HS-27A (cell line): Measurements from ENCODE around the gene LRBA.

ENCODE experiments used
- DNase-seq: peaks from one replicate; pipeline ENCODE4 v3.0.0-alpha.2; 2012; ENCODE audit warnings: low read depth, missing footprints

LRBA gene

DNA sequence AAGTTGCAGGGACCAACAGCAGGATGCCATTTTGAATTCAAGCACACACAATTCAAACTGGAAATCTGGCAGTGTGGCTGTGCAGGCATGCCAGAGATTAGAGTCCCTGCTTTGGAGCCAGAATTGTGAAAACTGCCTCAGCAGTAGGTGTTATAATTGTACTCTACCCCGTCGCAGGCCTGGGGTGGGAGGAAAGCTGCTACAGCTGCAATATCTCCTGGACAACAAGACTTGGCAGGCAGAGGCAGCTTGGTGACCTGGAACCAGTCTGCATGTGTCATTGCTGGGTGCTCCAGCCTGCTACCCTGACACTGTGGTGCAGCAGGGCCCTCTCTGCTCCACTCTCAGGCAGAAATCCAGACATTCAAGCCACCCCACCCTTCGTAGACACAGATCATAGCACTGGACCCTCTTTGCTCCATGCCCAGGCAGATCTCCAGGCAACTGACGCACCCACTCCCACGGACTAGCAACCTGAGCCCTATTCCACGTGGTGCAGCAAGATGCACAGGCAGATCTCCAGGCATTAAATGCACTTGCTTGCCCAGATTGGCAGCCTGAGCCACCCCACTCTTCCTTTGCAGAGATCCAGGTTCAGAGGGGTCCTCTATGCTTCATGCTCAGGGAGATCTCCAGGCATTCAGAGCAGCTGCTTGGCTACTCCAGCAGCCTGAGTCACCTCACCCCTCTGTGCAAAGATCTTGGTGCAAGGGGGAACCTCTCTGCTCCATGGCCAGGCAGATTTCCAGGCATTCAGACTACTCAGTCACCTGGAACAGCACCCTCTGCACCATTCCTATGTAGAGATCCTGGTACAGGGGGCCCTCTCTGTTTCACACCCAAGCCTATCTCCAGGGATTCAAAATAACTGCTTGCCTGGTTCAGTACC is 140.5 kb downstream of the LRBA start:
- no peak for DNase-seq

DNA sequence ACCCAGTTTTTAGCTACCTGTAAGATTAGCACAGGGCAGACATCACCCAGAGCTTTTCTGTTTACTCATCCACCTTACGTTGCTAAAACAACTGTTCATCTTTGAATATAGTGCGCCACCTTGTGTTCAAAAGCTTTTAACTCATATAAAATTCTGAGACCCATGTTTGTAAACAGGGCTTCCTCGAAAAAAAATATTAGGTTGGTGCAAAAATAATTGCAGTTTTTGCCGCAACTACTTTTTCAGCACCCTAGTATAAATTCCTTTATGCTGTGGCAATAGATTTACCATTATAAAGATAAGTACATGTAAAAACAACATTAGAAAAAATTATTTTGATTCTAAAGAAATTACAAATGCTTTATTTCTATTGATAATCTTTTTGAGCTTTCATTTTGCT is 147.9 kb downstream of the LRBA start:
- peak; percentile 34 for DNase-seq

DNA sequence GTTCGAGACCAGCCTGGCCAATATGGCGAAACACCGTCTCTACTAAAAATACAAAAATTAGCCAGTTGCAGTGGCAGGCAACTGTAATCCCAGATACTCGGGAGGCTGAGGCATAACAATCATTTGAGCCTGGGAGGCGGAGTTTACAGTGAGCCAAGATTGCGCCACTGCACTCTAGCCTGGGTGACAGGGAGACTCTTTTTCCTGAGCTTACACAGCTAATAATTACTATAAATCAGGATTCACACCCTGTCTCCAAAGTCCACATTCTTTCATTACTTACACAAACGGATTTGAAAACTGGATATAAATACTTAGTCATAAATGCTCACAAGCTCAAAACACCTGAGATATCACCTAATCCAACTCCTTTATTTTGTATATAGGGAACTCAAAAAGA is 151.6 kb downstream of the LRBA start:
- DNase-seq: no peak

DNA sequence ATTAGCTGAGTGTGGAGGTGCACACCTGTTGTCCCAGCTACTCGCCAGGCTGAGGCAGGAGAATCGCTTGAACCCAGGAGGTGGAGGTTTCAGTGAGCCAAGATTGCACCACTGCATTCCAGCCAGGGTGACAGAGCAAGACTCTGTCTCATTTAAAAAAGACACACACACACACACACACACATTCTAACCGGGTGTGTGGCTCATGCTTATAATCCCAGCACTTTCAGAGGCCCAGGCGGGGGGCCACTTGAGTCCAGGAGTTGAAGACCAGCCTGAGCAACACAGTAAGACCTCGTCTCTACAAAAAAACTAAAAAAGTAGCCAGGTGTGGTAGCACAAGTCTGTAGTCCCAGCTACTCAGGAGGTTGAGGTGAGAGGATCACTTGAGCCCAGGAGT is 152.3 kb downstream of the LRBA start:
- no peak for DNase-seq

DNA sequence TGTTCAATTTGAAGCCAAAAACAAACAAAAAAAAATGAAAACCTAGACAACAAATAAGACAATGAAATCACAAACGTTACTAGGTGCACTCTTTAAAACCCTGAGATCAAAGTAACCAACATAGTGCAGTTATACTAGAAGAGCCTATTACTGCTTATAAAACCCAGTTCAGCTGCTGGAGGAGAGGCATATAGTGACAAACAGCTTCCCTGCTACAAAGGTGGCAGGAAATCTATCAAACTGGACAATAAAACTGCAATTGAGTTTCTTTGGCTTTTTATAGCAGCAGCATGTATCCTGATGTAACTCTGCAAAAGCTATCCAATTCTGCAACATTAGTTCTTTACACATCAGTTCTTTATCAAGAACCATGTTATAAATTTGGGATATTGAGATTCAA is 155.6 kb downstream of the LRBA start:
- no peak for DNase-seq

DNA sequence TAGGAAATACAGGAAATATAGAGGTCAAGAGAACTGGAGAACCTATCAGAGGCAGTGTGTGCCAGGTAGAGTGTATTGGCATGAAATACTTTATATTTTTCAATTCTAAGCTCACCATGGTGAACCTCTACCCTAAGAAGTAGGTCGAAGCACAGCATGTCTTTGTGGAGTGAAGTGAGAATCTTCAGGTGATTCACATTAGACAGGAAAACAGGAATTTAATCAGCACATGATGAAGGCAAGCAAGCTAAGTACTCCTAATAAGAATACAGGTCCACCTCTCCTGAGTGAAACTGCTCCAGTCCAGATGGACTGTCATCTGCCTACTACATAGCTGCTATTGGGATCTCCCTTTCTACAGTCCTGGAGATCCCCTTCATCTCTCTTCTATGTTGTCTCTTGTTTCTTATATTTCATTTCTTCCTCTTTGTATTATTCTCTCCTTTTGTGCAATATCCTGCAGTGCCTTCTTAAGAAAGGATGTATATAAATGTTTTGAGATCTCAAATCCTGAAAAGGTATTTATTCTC is 159.0 kb downstream of the LRBA start:
- no peak for DNase-seq

DNA sequence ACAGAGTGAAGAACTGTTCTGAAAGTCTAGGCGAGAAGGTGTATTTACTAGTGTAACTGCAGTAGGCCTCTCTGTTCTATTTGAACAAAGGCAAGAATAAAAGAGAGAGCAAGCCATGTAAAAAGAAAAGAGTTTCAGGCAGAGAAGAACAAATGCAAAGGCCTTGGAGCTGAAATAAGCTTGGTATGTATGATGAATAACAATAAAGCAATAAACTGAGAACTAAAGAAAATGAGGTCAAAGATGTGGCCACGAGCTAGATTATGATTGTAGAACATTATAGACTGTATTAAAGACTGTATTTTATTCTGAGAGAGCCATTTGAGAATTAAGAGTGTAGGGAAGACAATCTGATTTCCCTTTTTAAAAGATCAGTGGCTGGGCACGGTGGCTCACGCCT is 160.5 kb downstream of the LRBA start:
- DNase-seq: no peak

DNA sequence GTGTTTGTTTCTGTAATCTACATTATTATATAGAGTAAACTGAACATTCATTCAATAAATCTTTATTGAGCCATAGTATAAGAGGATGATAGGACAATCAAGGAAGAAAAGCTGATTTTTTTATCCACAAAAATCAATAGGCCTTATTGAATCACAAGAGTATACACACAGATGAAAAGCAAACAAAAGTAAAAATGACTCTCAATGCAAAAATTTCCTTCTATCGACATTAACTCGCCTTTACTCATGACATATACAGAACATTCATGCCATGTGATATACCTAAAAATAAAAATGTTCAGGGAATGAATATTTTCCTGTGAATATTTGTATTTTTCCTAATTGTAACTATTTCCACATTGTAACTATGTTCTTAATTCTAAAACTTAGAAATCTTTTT is 161.2 kb downstream of the LRBA start:
- no peak for DNase-seq

DNA sequence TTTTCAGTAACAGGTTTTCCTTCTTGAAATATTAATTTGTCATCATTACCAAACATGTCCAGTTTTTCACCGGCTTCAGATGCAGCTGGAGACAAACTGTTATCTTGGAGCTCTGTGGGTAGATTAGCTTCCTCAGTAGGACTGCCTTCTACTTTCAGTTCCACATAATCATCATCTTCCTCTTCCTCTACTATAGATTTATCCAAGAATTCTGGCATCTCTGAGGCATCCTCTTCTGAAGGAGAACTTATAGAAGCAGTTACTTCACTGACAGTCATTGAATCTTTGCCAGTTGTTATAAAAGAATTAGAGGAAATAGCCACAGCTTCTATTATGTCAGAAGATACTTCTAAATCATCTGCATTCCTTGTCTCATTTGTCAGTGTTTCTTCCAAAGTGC is 162.9 kb downstream of the LRBA start:
- no peak for DNase-seq

DNA sequence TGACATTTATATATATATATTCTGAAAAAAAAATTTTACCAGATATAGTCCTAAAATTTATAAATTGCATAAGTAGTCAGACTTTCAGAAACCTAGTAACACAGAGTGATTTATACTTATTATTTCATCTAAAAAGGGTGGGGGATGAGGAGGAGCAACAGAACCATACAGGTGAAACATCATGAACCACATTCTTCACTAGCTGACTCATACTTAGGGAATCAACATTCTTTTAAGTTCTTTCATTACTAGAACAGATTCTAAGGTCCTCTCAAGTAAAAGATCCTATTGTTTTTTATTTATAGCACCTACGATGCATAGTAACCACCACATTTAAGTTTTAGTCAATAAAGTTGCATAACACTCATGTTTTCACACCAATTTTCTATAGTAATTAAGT is 166.1 kb downstream of the LRBA start:
- no peak for DNase-seq

DNA sequence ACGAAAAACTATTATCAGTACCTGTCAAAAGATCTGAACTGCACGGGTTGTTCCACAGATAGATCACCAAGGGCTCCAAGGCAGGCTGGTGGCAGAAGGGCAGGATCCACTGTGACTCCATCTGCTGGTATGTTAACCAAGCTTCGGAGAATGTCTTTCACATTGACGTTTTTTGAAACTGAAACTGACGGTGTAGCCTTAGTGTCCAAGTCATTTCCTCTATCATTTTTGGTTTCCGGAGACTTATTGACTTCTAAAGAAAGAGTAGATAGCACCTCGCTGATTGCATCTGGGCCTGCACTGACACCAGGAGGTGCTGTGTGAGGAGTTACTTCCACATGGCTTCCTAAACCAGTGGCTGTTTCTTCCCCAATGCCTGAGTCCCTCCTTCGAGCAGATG is 186.9 kb downstream of the LRBA start:
- no peak for DNase-seq

DNA sequence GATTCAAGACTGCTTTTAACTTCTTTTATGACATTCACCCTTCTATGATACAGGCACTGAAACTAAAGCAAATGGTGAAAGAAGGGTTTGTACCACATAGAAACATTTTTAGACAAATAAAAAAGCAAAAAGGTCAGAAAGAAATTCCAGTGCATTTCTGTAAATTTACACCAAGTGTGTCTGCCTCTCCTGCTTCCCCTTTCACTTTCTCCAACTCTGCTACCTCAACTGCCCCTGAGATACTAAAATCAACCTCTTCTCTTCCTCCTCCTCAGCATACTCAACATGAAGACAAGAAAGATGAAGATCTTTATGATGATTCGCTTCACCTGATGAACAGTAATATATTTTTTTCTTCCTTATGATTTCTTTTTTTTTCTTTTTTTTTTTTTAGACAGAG is 187.9 kb downstream of the LRBA start:
- DNase-seq: no peak

DNA sequence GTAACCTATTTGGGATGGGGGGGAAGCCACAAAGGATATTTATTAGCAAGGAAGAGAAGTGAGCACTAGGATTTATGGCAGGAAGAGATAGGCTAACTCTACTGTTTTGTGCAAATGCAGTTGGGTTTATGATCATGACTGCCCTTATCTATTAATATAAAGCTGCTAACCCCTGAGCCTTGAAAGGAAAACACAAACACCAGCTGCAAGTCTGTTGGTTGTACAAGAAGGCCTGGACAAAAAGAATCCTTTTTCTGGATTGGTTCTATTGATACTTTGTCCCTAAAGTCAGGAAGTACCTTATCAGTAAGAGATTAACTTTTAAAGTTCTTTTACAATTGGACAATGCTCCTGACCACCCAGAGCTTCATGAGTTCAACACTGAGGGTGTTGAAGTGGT is 188.8 kb downstream of the LRBA start:
- no peak for DNase-seq

DNA sequence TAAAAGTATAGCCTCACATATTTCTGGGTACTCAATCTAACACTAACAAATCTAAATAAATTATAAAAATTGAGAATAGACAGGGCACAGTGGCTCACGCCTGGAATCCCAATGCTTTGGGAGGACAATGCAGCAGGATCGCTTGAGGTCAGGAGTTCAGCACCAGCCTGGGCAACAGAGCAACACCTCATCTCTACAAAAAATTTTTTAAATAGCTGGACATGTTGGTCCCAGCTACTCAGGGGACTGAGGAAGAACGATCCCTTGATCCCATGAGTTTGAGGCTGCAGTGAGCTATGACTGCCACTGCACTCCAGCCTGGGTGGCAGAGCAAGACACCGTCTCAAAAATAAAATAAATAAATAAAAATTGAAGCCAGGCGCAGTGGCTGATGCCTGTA is 192.7 kb downstream of the LRBA start:
- DNase-seq: no peak

DNA sequence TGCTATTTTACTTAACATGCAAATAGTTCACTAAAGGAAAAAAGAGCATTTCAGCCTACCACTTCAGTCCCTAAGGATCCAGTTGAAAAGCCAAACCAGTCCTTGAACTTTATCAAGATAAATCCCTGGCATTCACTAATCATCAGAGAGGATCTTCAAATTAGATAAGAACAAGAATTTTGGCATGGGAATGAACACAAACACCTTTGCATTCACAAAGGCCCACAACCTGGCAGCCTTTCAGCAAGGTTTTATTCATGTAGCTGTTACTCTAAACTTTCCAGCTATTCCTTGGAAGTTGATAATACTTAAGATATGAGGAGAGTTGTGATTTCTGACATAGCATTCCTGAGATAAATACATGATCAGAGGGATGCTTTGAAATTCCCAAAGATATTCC is 193.4 kb downstream of the LRBA start:
- DNase-seq: no peak

DNA sequence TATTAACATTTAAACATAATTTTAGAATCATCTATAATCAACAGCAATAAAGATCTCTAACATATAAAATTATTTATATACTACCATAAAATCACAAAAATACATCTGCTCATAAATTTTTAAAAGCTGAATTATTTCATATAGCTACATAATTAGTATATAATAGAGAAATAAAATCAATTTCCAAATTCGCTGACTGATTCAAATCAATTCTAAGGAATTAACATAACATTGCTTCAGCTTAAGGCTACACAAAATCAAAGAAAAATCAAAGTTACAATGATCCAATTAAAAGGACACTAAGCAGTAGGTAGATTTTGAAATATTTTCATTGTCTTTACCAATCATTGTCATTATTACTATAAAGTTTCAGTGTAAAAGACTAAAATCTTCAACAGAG is 194.7 kb downstream of the LRBA start:
- DNase-seq: no peak

DNA sequence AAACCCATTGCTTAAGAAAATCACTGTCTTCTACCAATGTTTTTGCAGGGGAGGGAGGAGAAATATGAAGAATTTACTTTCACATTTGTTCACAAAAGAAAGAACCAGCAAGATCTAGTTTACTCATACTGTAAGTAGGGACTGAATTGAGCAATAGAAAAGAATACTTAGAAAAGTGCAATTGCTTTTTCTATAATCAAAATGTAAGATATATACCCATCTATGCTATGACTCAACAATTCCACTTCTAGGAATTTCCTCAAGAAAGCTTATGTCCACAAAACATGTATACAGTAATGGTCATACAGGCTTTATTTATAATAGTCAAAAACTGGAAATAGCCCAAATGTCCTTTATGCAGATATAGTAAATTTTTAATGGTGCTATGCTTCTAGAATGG is 196.4 kb downstream of the LRBA start:
- DNase-seq: no peak

DNA sequence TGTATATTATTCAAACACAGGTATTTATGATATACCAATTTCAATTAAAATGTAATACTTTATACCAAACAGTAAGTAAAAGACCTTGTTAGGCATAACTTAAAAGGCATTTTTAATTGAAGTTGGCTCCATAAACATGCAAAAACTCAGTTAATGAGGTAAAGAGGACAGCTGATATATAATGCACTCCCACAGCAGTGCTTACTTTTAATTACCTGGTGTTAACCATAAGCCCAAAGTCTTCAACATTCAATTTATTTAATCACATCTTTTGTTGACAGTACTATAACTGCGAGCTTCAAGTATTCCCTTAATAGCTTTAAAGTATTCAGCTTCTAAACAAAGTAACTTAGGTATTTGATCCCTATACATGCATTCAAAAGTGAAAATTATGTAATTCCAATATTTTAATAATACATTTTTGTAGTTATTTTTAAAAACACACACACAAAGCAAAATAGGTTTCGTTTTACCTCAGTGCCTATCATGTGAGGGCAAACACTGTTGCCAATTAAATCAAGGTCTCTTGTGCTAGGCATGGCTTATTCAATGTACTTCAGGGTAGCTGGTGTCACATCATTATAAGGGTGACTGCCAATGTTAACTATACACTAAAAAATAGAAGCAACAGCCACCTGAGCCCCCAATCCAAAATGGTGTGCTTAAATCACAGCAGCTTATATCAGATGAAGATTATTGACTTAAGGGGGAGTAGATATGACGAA is 197.1 kb downstream of the LRBA start:
- DNase-seq: no peak

DNA sequence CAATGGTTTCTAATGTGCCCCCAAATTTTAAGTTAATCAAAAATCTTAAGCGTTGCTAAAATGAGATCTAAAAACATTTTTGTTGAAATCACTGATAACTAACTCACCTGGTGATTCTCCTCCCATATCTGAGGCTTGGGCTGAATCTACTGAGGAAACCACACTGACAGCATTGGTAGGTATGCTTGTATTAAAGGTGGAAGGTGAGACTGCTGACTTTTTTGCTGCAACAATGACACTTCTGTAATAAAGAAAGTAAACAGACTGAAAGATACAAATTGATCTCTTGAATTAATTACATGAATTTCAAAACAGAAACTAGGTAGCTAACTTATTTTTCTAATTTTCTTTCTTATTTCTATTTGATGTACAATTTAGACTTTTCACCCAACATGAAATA is 198.1 kb downstream of the LRBA start:
- DNase-seq: no peak

DNA sequence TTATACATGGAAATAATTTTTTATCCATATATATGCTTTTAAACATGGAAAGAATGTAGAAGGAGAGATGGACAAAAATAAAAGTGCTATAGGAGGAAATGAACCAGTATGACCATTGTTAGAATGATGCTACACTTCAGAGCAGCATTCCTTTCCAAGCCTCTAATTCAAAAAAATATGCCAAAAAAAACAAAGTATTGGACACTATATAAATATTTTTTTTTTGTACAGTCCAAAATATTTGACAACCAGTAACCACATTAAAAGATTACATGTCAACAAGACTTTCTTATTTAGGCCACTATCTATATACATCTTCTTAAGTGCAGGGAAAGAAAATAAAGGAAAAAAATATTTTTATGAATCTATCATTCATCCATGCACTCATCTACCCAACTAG is 198.6 kb downstream of the LRBA start:
- DNase-seq: no peak

DNA sequence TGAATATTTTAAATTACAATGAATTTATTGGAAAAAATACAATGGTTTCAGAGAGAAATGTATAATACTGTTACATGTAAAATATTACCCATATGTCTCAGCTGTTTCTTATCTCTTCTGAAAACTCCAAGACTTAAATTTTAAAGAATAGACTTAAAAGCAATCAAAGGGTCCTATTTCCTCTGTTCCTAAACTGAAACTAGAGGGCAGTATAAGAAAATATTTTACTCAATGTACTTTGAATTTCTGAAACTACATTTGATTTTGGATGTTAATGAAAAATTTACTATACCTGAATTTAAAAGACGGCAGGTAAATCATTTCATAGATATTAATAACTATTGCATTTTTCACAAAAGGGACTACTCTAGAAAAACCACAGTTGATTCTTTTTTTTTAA is 200.2 kb downstream of the LRBA start:
- no peak for DNase-seq

DNA sequence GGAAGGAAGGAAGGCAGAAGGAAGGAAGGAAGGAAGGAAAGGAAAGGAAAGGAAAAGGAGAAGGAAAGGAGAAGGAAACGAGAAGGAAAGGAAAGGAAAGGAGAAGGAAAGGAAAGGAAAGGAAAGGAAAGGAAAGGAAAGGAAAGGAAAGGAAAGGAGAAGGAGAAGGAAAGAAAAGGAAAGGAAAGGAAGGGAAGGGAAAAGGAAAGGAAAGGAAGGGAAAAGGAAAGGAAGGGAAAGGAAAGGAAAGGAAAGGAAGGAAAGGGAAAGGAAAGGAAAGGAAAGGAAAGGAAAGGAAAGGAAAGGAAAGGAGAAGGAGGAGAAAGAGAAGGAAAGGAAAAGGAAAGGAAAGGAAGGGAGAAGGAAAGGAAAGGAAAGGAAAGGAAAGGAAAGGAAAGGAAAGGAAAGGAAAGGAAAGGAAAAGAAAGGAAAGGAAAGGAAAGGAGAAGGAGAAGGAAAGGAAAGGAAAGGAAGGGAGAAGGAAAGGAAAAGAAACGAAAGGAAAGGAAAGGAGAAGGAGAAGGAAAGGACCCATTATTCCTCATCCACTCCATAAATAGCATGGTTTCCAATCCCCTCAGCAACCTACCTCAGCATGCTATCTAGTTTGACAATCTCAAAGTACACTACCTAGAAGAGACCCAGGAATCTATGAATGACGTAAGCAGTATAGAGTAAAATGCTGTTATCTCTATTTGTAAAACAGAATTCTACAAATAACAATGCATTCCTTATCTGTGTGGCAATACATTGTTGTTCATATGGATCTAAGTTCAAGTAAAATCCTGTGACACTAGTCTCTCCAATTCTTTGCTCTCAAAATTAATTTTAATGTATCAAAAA is 209.7 kb downstream of the LRBA start:
- no peak for DNase-seq

DNA sequence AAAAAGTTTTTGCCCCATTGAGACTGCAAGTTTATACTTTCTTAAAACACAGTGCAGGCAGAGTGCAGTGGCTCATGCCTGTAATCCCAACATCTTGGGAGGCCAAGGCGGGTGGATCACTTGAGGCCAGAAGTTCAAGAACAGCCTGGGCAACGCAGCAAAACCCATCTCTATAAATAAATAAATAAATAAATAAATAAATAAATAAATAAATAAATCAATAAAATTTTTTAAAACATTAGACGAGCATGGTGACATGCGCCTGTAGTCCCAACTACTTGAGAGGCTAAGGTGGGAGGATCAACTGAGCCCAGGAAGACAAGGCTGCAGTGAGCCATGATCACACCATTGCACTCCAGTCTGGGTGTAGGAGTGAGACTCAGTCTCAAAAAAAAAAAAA is 213.3 kb downstream of the LRBA start:
- DNase-seq: no peak
